ENCODE data around the gene SUCLG2.

The SUCLG2 gene

GRCh38 chr3:67630666-67631362 lies 23.6 kb downstream of the SUCLG2 start:
- DNase-seq (ENCODE audit: low spot score), result no peak
- TF ChIP-seq, protein P1, sequence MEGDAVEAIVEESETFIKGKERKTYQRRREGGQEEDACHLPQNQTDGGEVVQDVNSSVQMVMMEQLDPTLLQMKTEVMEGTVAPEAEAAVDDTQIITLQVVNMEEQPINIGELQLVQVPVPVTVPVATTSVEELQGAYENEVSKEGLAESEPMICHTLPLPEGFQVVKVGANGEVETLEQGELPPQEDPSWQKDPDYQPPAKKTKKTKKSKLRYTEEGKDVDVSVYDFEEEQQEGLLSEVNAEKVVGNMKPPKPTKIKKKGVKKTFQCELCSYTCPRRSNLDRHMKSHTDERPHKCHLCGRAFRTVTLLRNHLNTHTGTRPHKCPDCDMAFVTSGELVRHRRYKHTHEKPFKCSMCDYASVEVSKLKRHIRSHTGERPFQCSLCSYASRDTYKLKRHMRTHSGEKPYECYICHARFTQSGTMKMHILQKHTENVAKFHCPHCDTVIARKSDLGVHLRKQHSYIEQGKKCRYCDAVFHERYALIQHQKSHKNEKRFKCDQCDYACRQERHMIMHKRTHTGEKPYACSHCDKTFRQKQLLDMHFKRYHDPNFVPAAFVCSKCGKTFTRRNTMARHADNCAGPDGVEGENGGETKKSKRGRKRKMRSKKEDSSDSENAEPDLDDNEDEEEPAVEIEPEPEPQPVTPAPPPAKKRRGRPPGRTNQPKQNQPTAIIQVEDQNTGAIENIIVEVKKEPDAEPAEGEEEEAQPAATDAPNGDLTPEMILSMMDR (IDR thresholded peaks at IDR 0.05; ENCODE audit: extremely low read depth, missing control alignments), result no peak

DNA sequence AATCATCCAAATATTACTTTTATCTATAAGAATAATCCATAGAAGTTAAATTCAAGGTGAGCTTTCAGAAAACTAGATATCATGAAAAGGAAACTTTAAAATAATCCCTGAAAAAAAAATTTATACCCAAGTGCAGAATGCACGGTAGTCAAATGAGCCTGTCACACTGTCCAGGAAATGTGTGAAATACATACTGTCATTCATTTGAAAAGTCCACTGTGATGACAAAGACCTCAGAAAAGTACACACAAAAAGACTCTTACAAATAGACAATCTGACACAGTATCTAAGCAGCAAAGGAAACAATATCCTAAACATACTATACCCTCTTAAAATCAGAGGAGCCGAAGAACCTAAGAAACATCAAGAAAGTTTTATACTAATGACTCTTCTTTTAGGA lies 29.7 kb downstream of the SUCLG2 start:
- no peak for DNase-seq (ENCODE audit: low spot score)
- TF ChIP-seq, protein P1 (IDR thresholded peaks at IDR 0.05; ENCODE audit: extremely low read depth, missing control alignments), result no peak

DNA sequence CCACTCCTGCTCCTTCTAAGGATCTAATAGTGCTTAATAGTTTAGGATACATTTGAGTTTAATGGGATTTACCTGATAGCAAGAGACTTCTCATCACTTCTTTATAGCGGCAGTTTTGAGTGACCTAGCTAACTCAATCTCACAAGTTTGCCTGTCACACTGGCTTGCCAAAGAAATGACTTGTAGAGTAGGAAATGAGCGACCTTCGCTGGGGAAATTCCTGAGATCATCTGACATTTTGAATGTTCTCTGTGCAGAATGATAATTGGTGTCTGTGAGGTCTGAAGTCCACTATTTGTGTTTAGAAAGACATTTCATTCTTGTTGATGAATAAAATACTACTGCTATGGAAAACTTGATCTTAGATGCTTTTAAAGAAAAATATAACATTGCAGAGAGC lies 30.3 kb downstream of the SUCLG2 start:
- TF ChIP-seq, protein P1 (IDR thresholded peaks at IDR 0.05; ENCODE audit: extremely low read depth, missing control alignments), result no peak
- DNase-seq (ENCODE audit: low spot score), result no peak

- TF ChIP-seq, protein P1 (IDR thresholded peaks at IDR 0.05; ENCODE audit: extremely low read depth, missing control alignments), result no peak
- DNase-seq (ENCODE audit: low spot score), result no peak
Observed at GRCh38 chr3:67622652-67623051, 31.8 kb downstream of the SUCLG2 start.

- no peak for DNase-seq (ENCODE audit: low spot score)
- TF ChIP-seq, protein P1 (IDR thresholded peaks at IDR 0.05; ENCODE audit: extremely low read depth, missing control alignments), result no peak
Observed at GRCh38 chr3:67620869-67621268, 33.5 kb downstream of the SUCLG2 start.

GRCh38 chr3:67619991-67620390 lies 34.4 kb downstream of the SUCLG2 start:
- DNase-seq (ENCODE audit: low spot score), result no peak
- TF ChIP-seq, protein P1 (IDR thresholded peaks at IDR 0.05; ENCODE audit: extremely low read depth, missing control alignments), result no peak

DNA sequence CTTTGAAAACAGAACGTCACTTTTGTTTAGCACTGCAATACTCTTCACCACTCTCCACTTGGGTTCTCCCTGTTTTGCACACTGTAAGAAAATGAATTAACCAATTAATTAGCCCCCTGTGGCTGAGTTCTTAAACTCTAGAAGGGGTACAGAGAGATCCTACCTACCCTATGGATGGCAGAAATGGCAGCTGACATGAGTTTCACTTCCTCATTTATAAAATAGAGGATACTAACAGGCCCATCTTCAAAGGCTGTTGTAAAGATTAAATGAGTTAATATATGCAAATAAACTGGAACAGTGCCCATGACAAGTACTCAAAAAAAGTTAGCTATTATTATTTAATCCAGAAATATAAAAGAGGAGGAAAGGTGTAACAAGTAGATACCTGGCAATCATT lies 36.9 kb downstream of the SUCLG2 start:
- DNase-seq (ENCODE audit: low spot score), result no peak

More for the DNA sequence above, 36.9 kb downstream of the SUCLG2 start:
- TF ChIP-seq, protein P1 (IDR thresholded peaks at IDR 0.05; ENCODE audit: extremely low read depth, missing control alignments), result no peak
